Measurements from ENCODE around the gene C1S. TPM values are rescaled to one million over a fixed set of nuclear protein-coding genes. Genes with fewer than 3 reads are reported as not detected.
A peak's percentile ranks its signal among the peaks of the same experiment; 100 is the strongest.
"Not testable (repeated sequence)": the region's sequence is repeated elsewhere in the genome, so short reads cannot be mapped to it uniquely, and the experiment has no call there.

C1S gene
- total RNA-seq, 5 donors from 2014 or later (not counting 1 experiment from before 2014, with no cell fraction given) = 1.5 to 5.0 (median 4.5) TPM

DNA sequence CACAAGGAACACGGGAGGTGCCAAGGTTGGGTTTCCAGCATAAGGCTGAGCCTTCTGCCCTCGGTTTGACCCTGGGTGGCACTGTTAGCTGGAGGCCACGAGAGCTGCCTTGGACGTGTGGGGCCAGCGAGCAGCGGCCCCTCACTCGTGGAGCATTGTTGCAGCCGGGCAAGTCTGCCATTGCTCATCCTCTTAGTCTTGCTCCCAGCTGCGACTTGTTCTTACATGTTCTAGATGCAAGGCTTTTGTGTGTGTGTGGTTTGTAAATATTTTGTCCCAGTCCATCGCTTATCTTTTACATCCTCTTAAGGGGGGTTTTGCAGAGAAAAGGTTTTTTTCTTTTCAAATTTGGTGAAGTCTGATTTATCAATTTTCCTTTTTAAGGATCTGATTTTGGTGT, 21.1 kb upstream of the C1S start:
- Mint-ChIP-seq H3K4me3 (no peak overlapping the region), H3K9me3 (no peaks in the 10 kb centered on the region), H3K27me3 (no peaks in the 10 kb centered on the region), H3K36me3 (no peaks in the 10 kb centered on the region), H3K4me1 (peaks cover 0 to 1% (median 0%) of the 10 kb centered on the region in 3 donors), H3K27ac (no peak overlapping the region)
- WGBS (ENCODE audit: insufficient coverage) = 84% methylated on average over 5 of the region's 10 CpGs
- no peak for DNase-seq
- ChIA-PET CTCF (no interaction called here), POLR2A (no interaction called here)
- Histone ChIP-seq H3K4me1 (ENCODE audit: control insufficient read depth in 1 of 2, extremely low read depth in 1 of 2, insufficient read depth in 2 of 2, low read length in 2 of 2) (peaks cover 0 to 3% of the 10 kb centered on the region in 2 experiments), H3K4me3 (ENCODE audit: control insufficient read depth in 1 of 2, extremely low read depth in 1 of 2, low read length in 1 of 2) (no peak overlapping the region), H3K27me3 (replicated peaks in 1 of 2; ENCODE audit: control insufficient read depth in 2 of 2, extremely low read depth in 1 of 2, insufficient read depth in 2 of 2, low read length in 1 of 2) (no peaks in the 10 kb centered on the region), H3K27ac (ENCODE audit: low read length) (no peak overlapping the region), H3K36me3 (ENCODE audit: control insufficient read depth in 2 of 2, extremely low read depth in 1 of 2, insufficient read depth in 1 of 2, low read length in 1 of 2) (no peaks in the 10 kb centered on the region), H3K9me3 (no peaks in the 10 kb centered on the region)
- ATAC-seq (replicated peaks in 1 of 4) = no peak

DNA sequence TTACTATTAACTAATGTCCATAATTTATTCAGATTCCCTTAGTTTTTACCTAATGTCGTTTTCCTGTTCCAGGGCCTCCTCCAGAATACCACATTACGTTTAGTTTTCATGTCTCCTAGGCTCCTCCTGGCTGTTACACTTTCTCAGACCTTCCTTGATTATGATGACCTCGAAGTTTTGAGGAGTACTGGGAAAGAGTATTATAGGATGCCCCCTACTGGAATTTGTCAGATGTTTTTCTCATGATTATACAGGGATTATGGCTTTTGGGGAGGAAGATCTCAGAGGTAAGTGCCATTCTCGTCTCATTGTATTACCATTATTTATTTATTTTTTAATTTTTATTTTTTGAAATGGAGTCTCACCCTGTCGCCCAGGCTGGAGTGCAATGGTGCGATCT, 17.7 kb upstream of the C1S start:
- Mint-ChIP-seq H3K27me3 (no peaks in the 10 kb centered on the region), H3K4me3 (no peak overlapping the region)

DNA sequence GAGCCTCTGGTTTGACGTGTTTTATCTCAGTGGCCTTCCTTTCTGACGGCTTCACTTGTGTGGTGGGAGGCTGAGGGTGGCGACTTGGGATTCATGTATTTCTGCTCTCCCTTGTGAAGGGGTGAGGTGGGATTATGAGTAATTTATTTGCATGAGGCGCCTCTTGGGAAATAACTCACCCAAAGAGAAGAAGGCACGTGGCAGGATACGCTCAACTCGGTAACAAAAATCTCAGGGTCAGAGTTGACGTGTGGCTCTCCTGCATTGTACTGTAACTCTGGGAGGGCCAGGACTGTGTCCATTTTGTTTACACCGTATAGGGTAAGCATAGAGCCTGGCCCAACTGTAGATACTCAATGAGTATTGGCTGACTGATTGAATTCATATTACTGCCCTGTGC, 14.6 kb upstream of the C1S start:
- 89% methylated on average over 8 of the region's 9 CpGs for WGBS (ENCODE audit: insufficient coverage)
- no peaks in the 10 kb centered on the region for H3K27me3 ChIP-seq (replicated peaks in 1 of 2; ENCODE audit: control insufficient read depth in 2 of 2, extremely low read depth in 1 of 2, insufficient read depth in 2 of 2, low read length in 1 of 2)
- Mint-ChIP-seq H3K4me1 (peaks cover 10 to 16% (median 16%) of the 10 kb centered on the region in 3 donors), H3K36me3 (no peaks in the 10 kb centered on the region), H3K4me3 (no peak overlapping the region), H3K27ac (no peak overlapping the region), H3K9me3 (no peaks in the 10 kb centered on the region), H3K27me3 (no peaks in the 10 kb centered on the region)
- no peak for DNase-seq
- H3K4me1 ChIP-seq (ENCODE audit: control insufficient read depth in 1 of 2, extremely low read depth in 1 of 2, insufficient read depth in 2 of 2, low read length in 2 of 2) = peaks cover 5 to 9% of the 10 kb centered on the region in 2 experiments
- H3K27ac ChIP-seq (ENCODE audit: low read length) = no peak overlapping the region
- H3K4me3 ChIP-seq (ENCODE audit: control insufficient read depth in 1 of 2, extremely low read depth in 1 of 2, low read length in 1 of 2) = no peak overlapping the region
- CTCF ChIA-PET = no interaction called here
- no peaks in the 10 kb centered on the region for H3K36me3 ChIP-seq (ENCODE audit: control insufficient read depth in 2 of 2, extremely low read depth in 1 of 2, insufficient read depth in 1 of 2, low read length in 1 of 2)
- POLR2A ChIA-PET = no interaction called here
- no peaks in the 10 kb centered on the region for H3K9me3 ChIP-seq
- no peak for ATAC-seq (replicated peaks in 1 of 4)

More for the DNA sequence above, 17.7 kb upstream of the C1S start:
- Mint-ChIP-seq H3K9me3 (no peaks in the 10 kb centered on the region), H3K27ac (no peak overlapping the region), H3K4me1 (peaks cover 10 to 15% (median 14%) of the 10 kb centered on the region in 3 donors), H3K36me3 (no peaks in the 10 kb centered on the region)
- Histone ChIP-seq H3K9me3 (no peaks in the 10 kb centered on the region), H3K4me1 (ENCODE audit: control insufficient read depth in 1 of 2, extremely low read depth in 1 of 2, insufficient read depth in 2 of 2, low read length in 2 of 2) (peaks cover 5 to 9% of the 10 kb centered on the region in 2 experiments), H3K27ac (ENCODE audit: low read length) (no peak overlapping the region), H3K27me3 (replicated peaks in 1 of 2; ENCODE audit: control insufficient read depth in 2 of 2, extremely low read depth in 1 of 2, insufficient read depth in 2 of 2, low read length in 1 of 2) (no peaks in the 10 kb centered on the region), H3K4me3 (ENCODE audit: control insufficient read depth in 1 of 2, extremely low read depth in 1 of 2, low read length in 1 of 2) (no peak overlapping the region), H3K36me3 (ENCODE audit: control insufficient read depth in 2 of 2, extremely low read depth in 1 of 2, insufficient read depth in 1 of 2, low read length in 1 of 2) (no peaks in the 10 kb centered on the region)
- 80% methylated on average over 2 of the region's 6 CpGs for WGBS (ENCODE audit: insufficient coverage)
- POLR2A ChIA-PET = no interaction called here
- ATAC-seq (replicated peaks in 1 of 4) = no peak
- CTCF ChIA-PET = interaction anchor here in 1 of 2 donors (0.6 kb wide), 1 partner anchor 14 kb away, joined by 3 read pairs; no protein-coding TSS in a partner anchor
- DNase-seq = peak in 1 of 35 experiments; percentile 32

DNA sequence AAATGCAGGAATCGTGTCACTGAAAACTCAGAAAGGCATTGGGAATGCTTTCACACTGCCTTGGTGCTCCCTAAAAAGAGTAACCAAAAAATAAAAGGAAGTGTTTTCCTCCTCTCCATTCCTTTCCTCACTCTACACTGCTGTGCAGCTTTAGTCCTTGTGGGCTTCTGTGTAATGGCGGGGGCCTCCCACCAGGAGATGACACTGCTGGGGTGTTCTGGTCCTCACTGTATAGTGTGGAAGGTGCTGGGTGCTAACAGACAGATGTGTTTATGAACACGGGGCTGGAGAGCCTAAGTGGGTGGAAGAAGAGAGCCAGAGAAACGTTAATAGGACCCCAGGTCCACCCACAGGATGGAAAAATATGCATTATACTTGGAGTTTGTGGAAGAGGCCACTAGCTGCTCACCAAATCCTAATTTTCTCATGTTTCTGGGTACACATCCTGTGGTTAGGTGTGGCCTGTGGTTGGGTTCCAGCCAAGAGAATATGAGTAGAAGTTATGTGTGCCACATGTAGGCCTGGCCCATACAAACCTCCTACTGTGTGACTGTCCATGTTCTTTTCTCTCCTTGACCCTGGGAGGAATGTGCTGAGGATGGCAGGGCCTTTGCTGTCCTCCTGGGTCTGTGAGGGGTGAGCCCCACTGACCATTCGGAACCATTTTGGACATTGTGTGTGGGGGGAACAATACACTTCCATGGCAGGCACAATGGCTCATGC, 14.0 kb upstream of the C1S start:
- ChIA-PET CTCF (no interaction called here), POLR2A (no interaction called here)
- no peak overlapping the region for H3K4me3 Mint-ChIP-seq
- whole genome bisulfite sequencing (ENCODE audit: insufficient coverage) = 83% methylated on average over 1 of the region's 5 CpGs
- ATAC-seq (replicated peaks in 1 of 4) (no peak), DNase-seq (no peak)
- peaks cover 5 to 9% of the 10 kb centered on the region in 2 experiments for H3K4me1 ChIP-seq (ENCODE audit: control insufficient read depth in 1 of 2, extremely low read depth in 1 of 2, insufficient read depth in 2 of 2, low read length in 2 of 2)
- peaks cover 10 to 16% (median 16%) of the 10 kb centered on the region in 3 donors for H3K4me1 Mint-ChIP-seq
- H3K27me3 ChIP-seq (replicated peaks in 1 of 2; ENCODE audit: control insufficient read depth in 2 of 2, extremely low read depth in 1 of 2, insufficient read depth in 2 of 2, low read length in 1 of 2) = no peaks in the 10 kb centered on the region
- H3K4me3 ChIP-seq (ENCODE audit: control insufficient read depth in 1 of 2, extremely low read depth in 1 of 2, low read length in 1 of 2) = no peak overlapping the region
- H3K27ac ChIP-seq (ENCODE audit: low read length) = no peak overlapping the region
- H3K27me3 Mint-ChIP-seq = peaks cover 0 to 2% of the 10 kb centered on the region in 2 donors
- H3K27ac Mint-ChIP-seq = no peak overlapping the region
- H3K36me3 ChIP-seq (ENCODE audit: control insufficient read depth in 2 of 2, extremely low read depth in 1 of 2, insufficient read depth in 1 of 2, low read length in 1 of 2) = no peaks in the 10 kb centered on the region
- H3K9me3 Mint-ChIP-seq = no peaks in the 10 kb centered on the region
- H3K9me3 ChIP-seq = no peaks in the 10 kb centered on the region
- H3K36me3 Mint-ChIP-seq = no peaks in the 10 kb centered on the region

DNA sequence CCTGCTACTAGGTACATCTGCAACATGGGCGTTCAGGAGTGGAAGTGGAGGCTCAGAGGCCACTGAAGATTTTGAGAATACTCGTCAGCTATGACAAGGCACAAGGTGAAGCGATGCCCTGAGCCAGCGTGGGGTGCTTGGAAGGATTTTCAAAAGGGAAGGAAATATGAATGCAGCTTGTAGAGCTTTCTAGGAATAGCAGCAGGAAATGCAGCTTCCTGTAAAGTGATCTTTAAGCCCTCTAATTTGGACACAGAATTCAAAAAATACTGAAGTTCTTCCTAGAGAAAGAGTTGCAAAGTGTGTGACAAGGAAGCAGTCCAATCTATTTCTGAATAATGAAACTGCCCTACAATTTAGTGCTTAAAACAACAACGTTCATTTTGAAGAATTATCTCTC, 13.2 kb upstream of the C1S start:
- no peak for DNase-seq
- WGBS (ENCODE audit: insufficient coverage) = 45% methylated on average over 4 of the region's 5 CpGs
- H3K4me1 ChIP-seq (ENCODE audit: control insufficient read depth in 1 of 2, extremely low read depth in 1 of 2, insufficient read depth in 2 of 2, low read length in 2 of 2) = peaks cover 5 to 9% of the 10 kb centered on the region in 2 experiments
- ChIA-PET CTCF (no interaction called here), POLR2A (no interaction called here)
- ATAC-seq (replicated peaks in 1 of 4) = no peak
- no peaks in the 10 kb centered on the region for H3K27me3 ChIP-seq (replicated peaks in 1 of 2; ENCODE audit: control insufficient read depth in 2 of 2, extremely low read depth in 1 of 2, insufficient read depth in 2 of 2, low read length in 1 of 2)
- H3K9me3 ChIP-seq = no peaks in the 10 kb centered on the region
- H3K27me3 Mint-ChIP-seq = peaks cover 0 to 2% of the 10 kb centered on the region in 2 donors
- no peak overlapping the region for H3K4me3 Mint-ChIP-seq
- H3K27ac ChIP-seq (ENCODE audit: low read length) = no peak overlapping the region
- H3K36me3 Mint-ChIP-seq = no peaks in the 10 kb centered on the region
- no peaks in the 10 kb centered on the region for H3K36me3 ChIP-seq (ENCODE audit: control insufficient read depth in 2 of 2, extremely low read depth in 1 of 2, insufficient read depth in 1 of 2, low read length in 1 of 2)
- H3K4me3 ChIP-seq (ENCODE audit: control insufficient read depth in 1 of 2, extremely low read depth in 1 of 2, low read length in 1 of 2) = no peak overlapping the region
- no peaks in the 10 kb centered on the region for H3K9me3 Mint-ChIP-seq
- peak overlapping the region in 1 of 2 donors; percentile 33 for H3K27ac Mint-ChIP-seq
- peaks cover 10 to 16% (median 16%) of the 10 kb centered on the region in 3 donors for H3K4me1 Mint-ChIP-seq

DNA sequence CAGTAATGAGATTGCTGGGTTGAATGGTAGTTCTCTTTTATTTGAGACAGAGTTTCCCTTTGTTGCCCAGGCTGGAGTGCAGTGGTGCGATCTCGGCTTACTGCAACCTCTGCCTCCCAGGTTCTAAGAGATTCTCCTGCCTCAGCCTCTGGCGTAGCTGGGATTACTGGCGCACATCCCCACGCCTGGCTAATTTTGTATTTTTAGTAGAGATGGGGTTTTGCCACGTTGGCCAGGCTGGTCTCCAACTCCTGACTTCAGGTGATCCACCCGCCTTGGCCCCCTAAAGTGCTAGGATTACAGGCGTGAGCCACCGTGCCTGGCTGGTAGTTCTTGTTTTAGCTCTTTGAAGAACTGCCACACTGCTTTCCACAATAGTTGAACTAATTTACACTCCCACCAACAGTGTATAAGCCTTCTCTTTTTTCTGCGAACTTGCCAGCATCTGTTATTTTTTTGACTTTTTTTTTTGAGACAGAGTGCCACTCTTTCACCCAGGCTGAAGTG, 11.0 kb upstream of the C1S start:
- H3K4me1 ChIP-seq (ENCODE audit: control insufficient read depth in 1 of 2, extremely low read depth in 1 of 2, insufficient read depth in 2 of 2, low read length in 2 of 2); DNase-seq; H3K9me3 Mint-ChIP-seq; H3K27ac ChIP-seq (ENCODE audit: low read length); ATAC-seq (replicated peaks in 1 of 4); H3K27me3 Mint-ChIP-seq; H3K27me3 ChIP-seq (replicated peaks in 1 of 2; ENCODE audit: control insufficient read depth in 2 of 2, extremely low read depth in 1 of 2, insufficient read depth in 2 of 2, low read length in 1 of 2); H3K4me3 ChIP-seq (ENCODE audit: control insufficient read depth in 1 of 2, extremely low read depth in 1 of 2, low read length in 1 of 2); H3K27ac Mint-ChIP-seq; H3K36me3 Mint-ChIP-seq; POLR2A ChIA-PET; H3K4me3 Mint-ChIP-seq; H3K36me3 ChIP-seq (ENCODE audit: control insufficient read depth in 2 of 2, extremely low read depth in 1 of 2, insufficient read depth in 1 of 2, low read length in 1 of 2); H3K9me3 ChIP-seq: not testable (repeated sequence)
- peaks cover 10 to 16% (median 16%) of the 10 kb centered on the region in 3 donors for H3K4me1 Mint-ChIP-seq
- WGBS (ENCODE audit: insufficient coverage) = 100% methylated on average over 5 of the region's 10 CpGs
- CTCF ChIA-PET = interaction anchor here in 1 of 2 donors (0.5 kb wide), 1 partner anchor 10 kb away, joined by 3 read pairs; no protein-coding TSS in a partner anchor
